ENCODE results near the gene TMEM14B.
"Not testable (repeated sequence)": the region's sequence is repeated elsewhere in the genome, so short reads cannot be mapped to it uniquely, and the experiment has no call there.

Gene TMEM14B

GRCh38 chr6:10746915-10747250, 722 bp upstream of the TMEM14B start:
- DNase-seq (ENCODE audit: low read depth), result no peak

GRCh38 chr6:10749734-10750133, 2.1 kb downstream of the TMEM14B start:
- no peak for DNase-seq (ENCODE audit: low read depth)

GRCh38 chr6:10750568-10750967, 3.0 kb downstream of the TMEM14B start:
- DNase-seq (ENCODE audit: low read depth), result not testable (repeated sequence)

GRCh38 chr6:10751757-10752156, 4.2 kb downstream of the TMEM14B start:
- not testable (repeated sequence) for DNase-seq (ENCODE audit: low read depth)

- DNase-seq (ENCODE audit: low read depth), result no peak
Observed at GRCh38 chr6:10756085-10756484, 8.5 kb downstream of the TMEM14B start.

- no peak for DNase-seq (ENCODE audit: low read depth)
Observed at GRCh38 chr6:10759312-10759839, 11.8 kb downstream of the TMEM14B start.

GRCh38 chr6:10759884-10760329, 12.3 kb downstream of the TMEM14B start:
- no peak for DNase-seq (ENCODE audit: low read depth)

- no peak for DNase-seq (ENCODE audit: low read depth)
Observed at GRCh38 chr6:10763006-10763405, 15.4 kb downstream of the TMEM14B start.

- DNase-seq (ENCODE audit: low read depth), result no peak
Observed at GRCh38 chr6:10769419-10769818, 21.8 kb downstream of the TMEM14B start.

- DNase-seq (ENCODE audit: low read depth), result no peak
Observed at GRCh38 chr6:10771371-10771894, 23.8 kb downstream of the TMEM14B start.

- no peak for DNase-seq (ENCODE audit: low read depth)
Observed at GRCh38 chr6:10778230-10778629, 30.6 kb downstream of the TMEM14B start.

- no peak for DNase-seq (ENCODE audit: low read depth)
Observed at GRCh38 chr6:10779076-10779475, 31.5 kb downstream of the TMEM14B start.

- DNase-seq (ENCODE audit: low read depth), result no peak
Observed at GRCh38 chr6:10791673-10792072, 44.1 kb downstream of the TMEM14B start.

- DNase-seq (ENCODE audit: low read depth), result no peak
Observed at GRCh38 chr6:10792101-10792500, 44.5 kb downstream of the TMEM14B start.

- DNase-seq (ENCODE audit: low read depth), result no peak
Observed at GRCh38 chr6:10793035-10793434, 45.4 kb downstream of the TMEM14B start.

- DNase-seq (ENCODE audit: low read depth), result no peak
Observed at GRCh38 chr6:10793695-10794094, 46.1 kb downstream of the TMEM14B start.

GRCh38 chr6:10794239-10794638, 46.6 kb downstream of the TMEM14B start:
- DNase-seq (ENCODE audit: low read depth), result no peak

GRCh38 chr6:10800810-10801209, 53.2 kb downstream of the TMEM14B start:
- no peak for DNase-seq (ENCODE audit: low read depth)

GRCh38 chr6:10801224-10801848, 53.7 kb downstream of the TMEM14B start:
- DNase-seq (ENCODE audit: low read depth), result peak; percentile 35

Data from T follicular helper cell (primary cell).